Left ventricle myocardium superior (tissue), 1 donor: ENCODE results near the gene LHFPL3. TPM values are rescaled to one million over a fixed set of nuclear protein-coding genes. Genes with fewer than 3 reads are reported as not detected.
A peak's percentile ranks its signal among the peaks of the same experiment; 100 is the strongest.

Experiments
- ATAC-seq: fragments of 200-7000 bp; cut with Tn5 transposase; one replicate; pipeline ENCODE4 v1.9.1; 2020; ENCODE audit warnings: mild to moderate bottlenecking, moderate library complexity
- DNase-seq: peaks from one replicate; pipeline ENCODE4 v3.0.0-alpha.2; 2020
- intact Hi-C: fragments of 100-400 bp; cut with micrococcal nuclease; formaldehyde crosslinking; loops from one replicate; pipeline ENCODE4 v1.11.0; 2022
- total RNA-seq: library from RNA; stranded (reverse); fragmentation: NEBNext Ultra II Directional; extraction: Animal tissue kit (Norgen Biotek cat#: 25700); gene quantifications from one replicate; pipeline ENCODE4 v1.2.1, GENCODE V29; 2021
- donor health status: DM: no; HTN: yes; CAD: no; lungs with severe emphysema.

Gene LHFPL3
- total RNA-seq, 1 donor from 2014 or later, result not detected

DNA sequence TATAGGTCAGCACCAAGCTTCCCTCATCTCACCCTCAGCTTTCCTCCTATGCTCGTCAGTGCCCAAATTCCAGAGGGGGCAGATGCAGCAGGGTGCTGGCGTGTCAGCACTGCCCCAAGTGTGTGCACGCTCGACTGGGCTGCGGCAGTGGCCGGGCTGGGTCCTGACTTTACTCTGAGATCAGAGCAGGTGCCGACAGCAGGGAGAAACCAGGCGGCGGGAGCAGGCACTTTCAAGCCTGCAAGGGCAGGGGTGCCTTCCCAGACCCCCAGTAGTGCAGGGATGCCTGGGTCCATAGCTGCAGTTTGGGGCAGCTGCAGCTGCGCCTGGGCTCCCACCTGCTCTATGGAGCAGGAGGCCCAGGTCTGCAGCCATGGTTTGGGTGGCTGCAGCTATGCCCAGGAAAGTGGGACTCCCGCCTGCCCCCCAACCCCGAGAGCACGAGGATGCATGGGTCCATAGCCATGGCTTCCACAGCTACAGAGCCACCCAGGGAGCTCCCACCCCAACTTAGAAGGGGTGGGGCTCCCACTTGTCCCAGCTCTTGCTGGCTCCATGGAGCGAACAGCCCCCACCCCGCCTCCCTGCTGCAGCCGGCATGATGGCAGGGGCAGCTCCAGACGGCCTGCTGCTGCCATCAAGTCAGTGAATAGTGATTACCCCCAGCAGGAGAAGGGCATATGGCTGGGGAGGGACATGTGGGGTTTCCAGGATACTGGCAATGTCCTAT, 486.4 kb downstream of the LHFPL3 start:
- intact Hi-C loops, result no loop called here
- DNase-seq, result no peak
- ATAC-seq, result no peak

DNA sequence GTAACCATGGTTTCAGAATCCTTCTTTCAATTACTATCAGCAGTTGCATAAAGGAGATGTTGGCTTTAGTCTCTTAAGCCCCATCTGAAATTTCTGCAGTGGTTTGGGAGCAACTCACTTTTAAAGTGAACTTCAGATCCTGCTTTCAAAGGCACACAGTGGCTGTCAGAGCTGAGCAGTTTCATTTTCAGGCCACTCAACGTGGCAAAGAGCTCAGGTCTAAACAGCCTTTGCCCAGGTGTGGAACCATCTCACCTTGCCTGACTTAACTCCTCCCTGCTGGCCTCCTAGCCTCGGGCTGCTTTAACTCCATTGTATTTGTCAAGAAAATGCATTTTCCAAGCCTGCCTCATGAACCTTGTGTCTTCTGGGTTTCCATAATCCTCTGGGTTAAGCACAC, 488.1 kb downstream of the LHFPL3 start:
- ATAC-seq (no peak), DNase-seq (no peak)
- intact Hi-C loops, result no loop called here

DNA sequence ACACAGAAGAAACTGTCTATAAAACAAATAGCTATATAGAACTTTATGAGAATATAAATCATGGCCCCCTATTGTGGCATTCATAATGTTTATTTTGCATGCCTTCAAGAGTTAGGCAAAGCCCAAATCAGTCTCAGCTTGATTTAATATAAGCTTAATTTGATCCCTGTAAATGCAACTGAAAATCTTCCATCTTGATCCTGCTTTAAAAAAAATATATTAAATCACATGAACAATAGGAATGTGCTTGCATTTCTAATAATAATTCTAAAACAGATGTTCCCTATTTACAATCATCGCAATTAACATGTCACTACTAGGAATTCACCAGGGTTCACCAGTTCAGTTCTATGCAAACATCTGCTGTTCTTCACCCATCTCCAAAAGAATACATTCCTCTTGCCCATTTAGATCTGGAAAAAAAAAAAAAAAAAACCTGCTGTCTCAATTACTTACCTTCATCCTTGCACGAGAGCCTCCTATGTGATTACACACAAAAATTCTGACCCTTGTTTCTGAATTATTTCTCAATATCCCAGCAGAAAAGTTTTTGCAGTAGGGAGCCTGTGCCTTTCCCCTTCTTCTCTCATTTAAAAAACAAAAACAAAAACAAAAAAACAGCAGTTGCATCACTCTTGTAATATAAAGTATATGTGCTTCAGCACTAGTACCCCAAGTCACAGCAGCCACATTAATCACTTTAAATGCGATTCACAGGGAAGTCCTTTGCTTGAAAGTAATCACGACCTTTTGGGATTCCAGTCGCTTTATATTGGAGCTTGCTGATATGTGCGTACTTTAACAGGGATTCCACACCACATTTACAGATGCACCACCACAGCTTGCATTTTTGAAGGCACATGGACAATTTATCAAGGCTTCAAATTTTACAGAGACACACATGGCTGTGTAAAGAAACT, 490.8 kb downstream of the LHFPL3 start:
- ATAC-seq (no peak), DNase-seq (no peak)
- intact Hi-C loops, result no loop called here

DNA sequence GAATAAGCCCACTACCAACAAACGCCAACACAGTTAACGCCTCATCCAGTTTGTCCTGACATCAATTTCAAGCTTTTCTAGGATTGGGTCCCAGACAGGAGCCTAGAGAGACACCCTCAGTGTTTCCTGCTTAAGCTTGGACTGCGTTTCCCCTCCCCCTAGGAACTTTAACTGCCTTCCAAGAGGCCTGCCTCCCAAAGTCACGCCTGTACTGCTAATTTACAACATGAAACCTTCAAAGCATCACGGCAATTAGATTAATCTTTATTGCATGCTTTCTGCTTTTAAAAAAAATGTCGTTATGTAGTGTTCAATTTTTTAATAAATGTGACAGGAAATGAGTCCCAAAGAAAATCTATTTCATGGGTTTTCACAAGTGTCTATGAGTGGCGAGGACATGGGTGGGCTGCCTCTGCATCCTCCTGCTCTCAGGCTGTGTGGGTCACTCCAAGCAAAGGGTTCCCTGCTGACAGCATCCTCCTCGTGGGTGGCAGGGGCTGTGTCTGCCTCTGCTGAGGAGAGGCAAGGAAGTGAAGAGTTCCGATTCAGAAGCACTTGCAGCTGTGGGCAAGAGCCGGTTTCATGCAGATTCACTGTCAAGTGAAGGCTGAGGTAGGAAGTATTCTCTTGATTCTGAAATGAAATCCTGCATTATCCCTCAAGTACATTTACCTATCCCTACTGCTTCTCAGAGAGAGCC, 492.6 kb downstream of the LHFPL3 start:
- intact Hi-C loops, result no loop called here
- ATAC-seq, result no peak
- no peak for DNase-seq

DNA sequence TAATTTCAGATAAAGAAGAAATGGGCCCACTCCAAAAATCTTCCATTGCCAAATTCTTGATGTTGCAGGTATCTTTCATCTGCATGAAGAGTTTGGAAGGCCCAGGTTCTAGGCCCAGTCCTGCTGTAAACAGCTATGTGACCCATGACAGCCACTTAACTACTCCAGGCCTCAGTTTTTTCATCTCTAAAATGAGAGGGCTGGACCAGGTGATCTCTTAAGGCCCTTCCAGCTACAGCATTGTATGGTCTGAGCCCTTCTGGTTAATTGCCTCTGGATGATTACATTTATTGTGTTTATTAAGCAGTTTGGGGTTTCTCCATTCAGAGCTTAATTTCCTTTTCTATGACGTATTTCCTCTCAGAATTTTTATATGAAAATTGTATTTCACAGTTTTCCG, 494.8 kb downstream of the LHFPL3 start:
- intact Hi-C loops, result no loop called here
- DNase-seq, result no peak
- ATAC-seq, result no peak

DNA sequence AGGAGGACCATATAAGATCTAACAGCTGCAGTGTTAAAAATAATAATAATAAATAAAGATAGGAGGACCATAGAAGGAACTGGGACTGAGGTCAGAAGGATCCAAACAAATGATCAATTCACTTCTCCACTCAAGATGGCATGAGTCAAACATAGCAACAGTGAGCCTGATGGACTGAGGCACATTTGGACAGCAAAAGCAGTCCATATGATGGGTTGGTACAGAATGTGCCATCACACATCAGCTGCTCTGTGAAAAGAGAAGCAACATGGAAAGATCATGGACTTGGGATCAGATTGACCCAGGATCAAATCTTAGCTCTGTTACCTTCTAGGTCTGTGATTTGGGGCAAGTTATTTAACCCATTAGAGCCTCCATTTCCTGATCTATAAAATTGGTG, 496.7 kb downstream of the LHFPL3 start:
- ATAC-seq, result no peak
- DNase-seq, result no peak
- intact Hi-C loops, result no loop called here

DNA sequence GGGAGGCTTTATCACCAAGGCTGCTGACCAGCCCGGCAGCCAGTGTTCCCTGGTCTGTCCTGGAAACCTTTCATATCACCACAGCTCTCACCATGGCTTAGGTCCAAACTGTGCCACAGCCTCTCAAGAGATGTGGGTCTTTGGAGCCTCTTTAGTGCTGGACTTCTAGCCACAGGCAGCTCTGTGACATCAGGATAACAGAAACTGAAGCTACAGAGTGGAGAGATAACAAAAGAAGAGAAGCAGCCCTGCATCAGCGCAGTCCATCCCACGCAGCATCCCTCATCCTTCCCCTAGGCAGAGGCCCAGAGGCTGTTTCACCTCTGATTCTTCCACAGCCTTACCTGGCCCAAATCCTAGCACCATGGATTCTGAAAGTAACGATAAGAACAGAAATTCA, 497.7 kb downstream of the LHFPL3 start:
- no peak for DNase-seq
- ATAC-seq, result no peak
- intact Hi-C loops, result no loop called here

DNA sequence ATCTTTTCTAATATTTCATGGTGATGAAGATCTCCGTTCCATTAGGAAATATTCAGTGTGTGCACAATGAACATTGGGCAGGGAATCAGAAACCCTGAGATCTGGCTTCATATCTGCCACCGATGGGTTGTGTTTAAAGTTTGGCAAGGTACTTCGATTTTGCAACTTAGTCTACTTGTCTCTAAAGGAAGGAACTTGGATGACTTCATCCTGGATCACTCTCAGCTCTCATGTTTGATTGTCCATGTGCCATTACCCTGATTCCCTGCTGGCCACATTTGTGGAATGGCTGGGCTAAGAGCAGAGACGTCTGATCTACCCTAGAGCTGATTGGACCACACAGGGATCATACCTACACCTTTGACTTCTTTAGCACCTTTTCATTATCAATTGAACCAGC, 508.6 kb downstream of the LHFPL3 start:
- no peak for ATAC-seq

DNA sequence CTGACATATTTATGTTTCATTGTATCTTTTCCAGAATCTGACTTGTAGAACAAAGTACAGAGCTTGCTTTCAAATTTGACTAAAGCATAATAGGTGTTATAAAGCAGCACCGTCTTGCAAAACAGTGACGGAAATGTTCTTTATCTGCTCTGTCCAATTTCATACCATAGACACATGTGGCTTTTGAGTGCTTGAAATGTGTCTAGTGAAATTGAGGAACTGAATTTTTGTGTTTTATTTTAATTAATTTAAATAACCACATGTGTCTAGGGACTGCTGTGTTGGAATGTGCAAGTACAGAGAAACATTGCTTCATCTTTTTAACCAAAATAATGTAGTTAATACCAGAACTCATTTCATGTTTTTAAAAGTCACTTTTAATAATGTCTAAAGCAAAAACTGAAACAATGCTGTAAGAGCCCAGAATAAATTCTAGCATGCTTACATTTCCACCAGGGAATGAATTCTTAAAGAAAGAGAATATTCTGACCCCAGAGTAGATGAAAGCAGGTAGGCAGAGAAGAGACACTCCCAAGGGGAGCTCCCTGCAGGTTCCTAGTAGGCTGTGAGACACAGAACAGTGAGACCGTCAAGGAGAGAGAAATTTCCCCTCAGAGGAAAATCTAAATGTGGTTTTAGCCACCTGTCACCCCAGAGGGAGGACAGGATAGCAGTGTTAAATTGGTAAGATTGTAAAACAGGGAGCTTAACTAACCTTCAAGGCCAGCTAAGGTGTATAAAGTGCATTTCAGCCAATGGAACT, 510.3 kb downstream of the LHFPL3 start:
- ATAC-seq (no peak), DNase-seq (no peak)
- intact Hi-C loops, result no loop called here

More for the DNA sequence above, 508.6 kb downstream of the LHFPL3 start:
- DNase-seq, result no peak
- intact Hi-C loops, result no loop called here

DNA sequence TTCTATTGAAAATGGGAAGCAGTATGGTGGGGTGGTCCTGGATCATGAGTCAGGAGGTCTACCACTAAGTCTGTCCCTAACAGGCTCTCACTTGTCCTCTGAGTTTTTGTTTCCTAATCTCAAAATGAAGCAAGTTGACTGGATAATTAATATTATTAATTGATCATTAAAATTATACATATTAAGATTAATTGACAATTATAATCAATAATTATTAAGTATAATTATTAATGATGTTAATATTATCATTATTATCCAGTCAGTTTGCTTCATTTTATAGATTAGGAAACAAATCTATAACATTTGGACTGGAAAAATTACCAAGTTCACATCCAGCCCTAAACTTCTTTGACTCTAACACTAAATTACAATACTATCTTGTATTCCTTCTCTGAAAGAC, 511.4 kb downstream of the LHFPL3 start:
- no peak for ATAC-seq
- intact Hi-C loops, result no loop called here
- DNase-seq, result no peak

DNA sequence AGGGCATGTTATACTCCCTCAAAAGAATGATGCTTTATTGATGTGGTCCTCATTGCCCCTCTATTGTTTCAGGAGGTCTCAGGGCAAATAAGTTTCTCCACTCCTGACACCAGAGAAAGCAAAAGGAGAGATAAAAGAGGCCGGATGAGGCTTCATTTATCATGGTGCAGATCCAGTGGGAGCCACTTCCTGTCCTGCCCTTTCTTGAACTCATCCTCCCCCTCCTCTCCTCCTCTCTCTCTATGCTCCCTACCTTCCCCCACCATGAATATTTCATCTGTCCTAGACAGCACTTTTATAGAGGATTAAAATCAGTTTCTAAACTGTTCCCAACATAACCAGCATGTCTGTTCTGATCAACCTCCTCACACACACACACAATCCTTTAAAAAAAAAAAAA, 513.4 kb downstream of the LHFPL3 start:
- intact Hi-C loops, result no loop called here
- DNase-seq, result no peak

DNA sequence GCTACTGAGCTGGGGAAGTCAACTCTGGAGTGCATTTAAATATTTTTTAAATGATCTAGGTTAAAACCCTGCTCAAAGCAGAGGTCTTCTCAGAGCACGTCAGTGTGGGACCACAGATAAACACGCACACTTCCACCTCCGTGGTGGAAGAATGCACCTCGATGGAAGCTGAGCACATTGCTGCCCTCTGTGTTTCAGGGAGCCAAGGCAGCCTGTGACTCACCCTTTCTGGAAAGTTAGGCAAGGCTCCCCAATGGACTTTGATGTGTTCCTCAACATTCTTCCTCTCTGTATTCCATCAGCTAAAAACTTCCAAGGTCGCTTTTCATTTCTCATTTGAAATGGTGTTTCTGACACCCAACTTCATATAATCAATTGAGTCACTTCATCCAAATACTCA, 514.8 kb downstream of the LHFPL3 start:
- intact Hi-C loops, result no loop called here

More for the DNA sequence above, 513.4 kb downstream of the LHFPL3 start:
- ATAC-seq, result no peak

DNA sequence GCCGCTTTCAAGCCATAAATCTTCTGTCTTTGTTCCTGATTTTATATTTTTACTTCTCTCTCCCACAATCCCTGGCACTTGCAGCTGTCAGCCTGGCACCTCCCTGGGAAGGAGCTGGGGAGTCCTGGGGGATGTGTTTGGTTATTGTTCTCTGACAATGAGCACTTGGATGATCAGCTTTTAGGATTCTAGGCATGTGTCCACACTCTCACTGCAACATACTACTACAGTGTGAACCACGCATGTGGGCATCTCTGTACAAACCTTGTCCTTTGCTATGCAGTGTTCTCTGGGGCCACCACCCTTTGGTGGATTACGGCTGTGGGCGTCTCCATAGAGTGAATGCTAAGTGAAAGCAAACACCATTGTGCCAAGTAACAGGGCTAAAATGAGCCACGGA, 517.2 kb downstream of the LHFPL3 start:
- intact Hi-C loops, result no loop called here
- no peak for ATAC-seq
- no peak for DNase-seq

More for the DNA sequence above, 514.8 kb downstream of the LHFPL3 start:
- ATAC-seq (no peak), DNase-seq (no peak)

DNA sequence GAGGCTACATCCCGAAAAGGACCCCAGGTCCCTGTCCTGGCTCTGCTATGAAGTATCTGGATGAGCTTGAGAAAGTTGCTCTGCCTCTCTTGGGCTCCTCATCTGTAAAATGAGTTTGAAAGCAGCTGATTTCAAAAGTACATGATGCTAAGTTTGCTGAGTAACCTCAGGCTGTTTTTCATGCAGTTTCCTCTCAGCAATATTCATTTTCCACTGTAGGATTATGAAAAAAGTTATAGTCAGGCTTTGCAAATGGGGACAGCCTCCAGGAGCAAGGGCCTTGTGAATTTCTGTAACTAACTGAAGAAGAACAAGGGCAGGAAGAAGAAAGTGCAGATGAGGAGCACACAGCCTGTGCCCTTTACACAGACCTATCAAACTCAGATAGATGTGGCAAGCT, 518.3 kb downstream of the LHFPL3 start:
- ATAC-seq (no peak), DNase-seq (no peak)
- intact Hi-C loops, result no loop called here

DNA sequence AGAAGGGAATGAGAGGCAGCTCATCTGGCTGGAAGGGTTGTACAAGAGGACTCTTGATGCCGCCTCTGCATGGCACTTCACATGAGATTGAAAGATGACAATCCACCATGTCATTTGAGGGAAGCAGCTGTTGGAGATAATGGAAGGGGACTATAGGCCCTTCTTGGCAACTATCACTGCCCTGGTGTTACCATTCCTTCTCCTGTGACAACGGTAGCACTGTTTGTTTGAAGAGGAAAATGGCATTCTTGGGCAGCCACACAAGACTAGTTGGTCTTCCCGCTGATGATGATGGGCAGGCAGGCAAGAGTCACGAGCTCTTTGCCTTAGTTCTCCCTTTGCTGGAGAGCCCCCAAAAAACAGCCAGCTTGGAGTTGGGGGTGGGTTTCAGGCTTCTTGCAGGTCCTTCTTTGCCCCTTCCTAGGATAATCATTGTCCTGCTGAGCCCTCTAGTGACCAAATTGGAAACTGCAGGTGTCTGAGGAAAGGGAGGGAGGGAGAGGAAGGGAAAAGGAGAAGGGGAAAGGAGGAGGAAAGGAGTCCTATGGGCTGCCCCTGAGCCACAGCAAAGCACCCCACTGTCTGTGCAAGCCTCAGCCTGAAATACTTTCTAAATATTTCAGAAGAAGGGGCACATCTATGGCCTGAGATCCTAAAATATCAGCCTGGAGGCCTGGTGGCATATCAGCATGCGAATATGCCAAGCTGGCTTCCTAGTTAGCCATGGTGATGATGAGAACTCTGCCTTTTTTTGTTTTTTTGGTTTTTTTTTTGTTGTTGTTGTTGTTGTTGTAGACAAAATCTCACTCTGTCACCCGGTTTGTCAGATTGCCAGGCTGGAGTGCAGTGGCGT, 520.0 kb downstream of the LHFPL3 start:
- peak; percentile 50 for ATAC-seq
- intact Hi-C loops, result no loop called here
- no peak for DNase-seq

DNA sequence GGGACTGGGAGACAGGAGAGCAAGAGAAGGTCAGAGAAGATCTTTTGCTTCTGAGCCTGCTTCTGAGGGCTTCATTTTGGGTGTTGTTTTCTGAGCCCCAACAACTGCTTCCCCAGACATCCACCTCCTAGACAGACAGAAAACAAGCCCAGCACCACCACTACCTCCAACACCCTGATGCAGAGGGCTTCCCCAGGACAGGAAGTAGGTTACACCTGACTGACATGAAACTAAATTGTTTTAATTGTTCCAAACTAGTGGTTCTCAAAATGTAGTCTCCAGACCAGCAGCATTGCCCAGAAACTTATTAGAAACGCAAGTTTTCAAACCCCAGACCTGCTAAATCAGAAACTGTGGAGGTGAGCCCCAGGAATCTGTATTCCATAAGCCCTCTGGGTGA, 522.0 kb downstream of the LHFPL3 start:
- ATAC-seq (no peak), DNase-seq (no peak)
- intact Hi-C loops, result loop anchor here (10.0 kb wide), 1 partner anchor 616 kb away; no protein-coding TSS in a partner anchor

DNA sequence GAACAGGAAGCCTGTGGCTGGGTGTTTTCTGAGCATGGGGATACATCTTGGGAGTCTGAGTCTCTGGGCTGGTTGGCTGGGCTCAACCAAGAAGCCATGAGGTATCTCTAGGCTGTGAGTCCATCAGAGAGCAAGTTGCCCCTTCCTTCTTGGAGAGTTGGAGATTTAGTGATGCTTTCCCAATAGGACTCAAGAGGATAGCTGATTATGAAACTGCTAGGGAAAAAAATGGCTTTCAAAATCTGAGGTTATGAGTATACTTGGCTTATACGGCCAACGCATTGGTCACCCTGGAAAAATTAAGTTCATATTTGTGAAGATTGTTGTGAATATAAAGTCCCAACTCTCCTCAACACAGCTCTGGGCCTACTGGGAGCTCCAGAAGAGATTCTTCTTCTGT, 522.9 kb downstream of the LHFPL3 start:
- intact Hi-C loops, result loop anchor here (10.0 kb wide), 1 partner anchor 616 kb away; no protein-coding TSS in a partner anchor
- DNase-seq (no peak), ATAC-seq (no peak)

DNA sequence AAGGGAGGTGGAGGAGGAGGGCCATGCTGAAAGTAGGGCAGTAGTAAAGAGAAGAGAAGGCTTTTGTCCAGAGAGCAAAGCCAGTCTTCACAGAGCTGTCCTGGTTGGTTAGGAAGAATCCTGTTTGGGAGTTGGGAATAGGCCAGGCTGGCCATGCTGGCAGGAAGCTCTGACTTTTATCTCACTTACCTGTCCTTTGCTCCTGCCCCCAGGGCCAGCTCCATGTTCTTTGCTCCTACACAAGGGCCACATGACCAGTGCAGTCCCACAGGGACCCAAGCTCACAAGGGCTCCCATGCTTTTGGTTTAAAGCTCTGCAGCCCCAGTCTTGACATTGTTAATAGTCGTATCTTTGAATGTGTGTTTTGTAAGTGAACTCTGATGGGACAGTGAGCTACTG, 524.0 kb downstream of the LHFPL3 start:
- intact Hi-C loops, result loop anchor here (10.0 kb wide), 1 partner anchor 618 kb away; no protein-coding TSS in a partner anchor
- DNase-seq, result no peak
- ATAC-seq, result no peak
